ENCODE data around the gene PSG7. TPM values are rescaled to one million over a fixed set of nuclear protein-coding genes. Genes with fewer than 3 reads are reported as not detected.
"Not testable (repeated sequence)": the region's sequence is repeated elsewhere in the genome, so short reads cannot be mapped to it uniquely, and the experiment has no call there.

PSG7 gene
- total RNA-seq, 4 donors from 2014 or later = not detected

DNA sequence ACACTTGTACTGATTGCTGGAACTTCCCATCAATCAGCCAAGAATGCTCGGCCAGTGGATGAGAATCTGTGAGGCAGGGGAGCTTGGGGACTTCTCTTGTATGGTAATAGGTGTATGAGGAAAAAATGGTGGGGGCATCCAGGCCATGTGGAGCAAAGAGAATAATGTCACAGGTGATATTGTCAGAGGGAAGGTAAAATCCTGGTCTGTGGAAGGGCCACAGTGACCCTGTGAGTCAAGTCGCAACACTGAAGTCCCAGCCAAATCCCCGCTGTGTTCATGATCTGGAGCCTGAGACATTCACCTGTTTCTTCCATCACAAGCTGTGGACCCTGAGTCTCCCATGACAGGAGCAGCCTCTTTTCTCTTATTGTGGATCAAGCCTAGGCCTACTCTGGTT, 8.1 kb downstream of the PSG7 start:
- TF ChIP-seq, protein P1, sequence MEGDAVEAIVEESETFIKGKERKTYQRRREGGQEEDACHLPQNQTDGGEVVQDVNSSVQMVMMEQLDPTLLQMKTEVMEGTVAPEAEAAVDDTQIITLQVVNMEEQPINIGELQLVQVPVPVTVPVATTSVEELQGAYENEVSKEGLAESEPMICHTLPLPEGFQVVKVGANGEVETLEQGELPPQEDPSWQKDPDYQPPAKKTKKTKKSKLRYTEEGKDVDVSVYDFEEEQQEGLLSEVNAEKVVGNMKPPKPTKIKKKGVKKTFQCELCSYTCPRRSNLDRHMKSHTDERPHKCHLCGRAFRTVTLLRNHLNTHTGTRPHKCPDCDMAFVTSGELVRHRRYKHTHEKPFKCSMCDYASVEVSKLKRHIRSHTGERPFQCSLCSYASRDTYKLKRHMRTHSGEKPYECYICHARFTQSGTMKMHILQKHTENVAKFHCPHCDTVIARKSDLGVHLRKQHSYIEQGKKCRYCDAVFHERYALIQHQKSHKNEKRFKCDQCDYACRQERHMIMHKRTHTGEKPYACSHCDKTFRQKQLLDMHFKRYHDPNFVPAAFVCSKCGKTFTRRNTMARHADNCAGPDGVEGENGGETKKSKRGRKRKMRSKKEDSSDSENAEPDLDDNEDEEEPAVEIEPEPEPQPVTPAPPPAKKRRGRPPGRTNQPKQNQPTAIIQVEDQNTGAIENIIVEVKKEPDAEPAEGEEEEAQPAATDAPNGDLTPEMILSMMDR (IDR thresholded peaks at IDR 0.05) = no peak
- ATAC-seq (ENCODE audit: low FRiP score) (no peak), DNase-seq (ENCODE audit: low spot score) (no peak)

DNA sequence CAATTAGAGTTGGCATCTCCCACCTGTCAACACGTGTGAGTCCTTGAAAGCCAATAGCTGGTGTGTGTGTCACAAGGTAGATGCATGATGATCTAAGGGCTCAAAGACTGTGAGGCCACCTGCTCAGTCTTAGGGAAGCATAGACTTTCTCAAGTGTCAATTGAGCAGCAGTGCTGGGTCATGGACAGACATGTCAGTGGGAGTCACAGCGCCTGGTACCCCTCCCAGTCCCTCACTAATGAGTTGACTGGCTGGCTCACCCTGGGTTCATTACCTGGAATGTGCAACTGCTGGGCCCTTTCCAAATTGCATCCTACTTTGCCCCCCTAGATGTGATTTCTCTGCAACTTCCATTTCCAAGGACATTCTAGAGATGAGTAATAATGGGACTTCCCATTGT, 10.2 kb downstream of the PSG7 start:
- DNase-seq (ENCODE audit: low spot score) = no peak
- ATAC-seq (ENCODE audit: low FRiP score) = no peak
- TF ChIP-seq, protein P1 (IDR thresholded peaks at IDR 0.05) = no peak

DNA sequence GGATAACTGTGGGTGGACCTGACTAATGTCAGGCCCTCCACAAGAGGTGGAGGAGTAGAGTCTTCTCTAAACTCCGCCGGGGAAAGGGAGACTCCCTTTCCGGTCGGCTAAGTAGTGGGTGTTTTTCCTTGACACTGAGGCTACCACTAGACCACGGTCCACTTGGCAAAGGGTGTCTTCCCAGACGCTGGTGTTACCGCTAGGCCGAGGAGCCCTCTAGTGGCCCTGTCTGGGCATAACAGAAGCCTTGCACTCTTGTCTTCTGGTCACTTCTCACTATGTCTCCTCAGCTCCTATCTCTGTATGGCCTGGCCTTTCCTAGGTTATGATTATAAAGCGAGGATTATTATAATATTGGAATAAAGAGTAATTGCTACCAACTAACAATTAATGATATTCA, 13.9 kb downstream of the PSG7 start:
- DNase-seq (ENCODE audit: low spot score); ATAC-seq (ENCODE audit: low FRiP score): not testable (repeated sequence)

DNA sequence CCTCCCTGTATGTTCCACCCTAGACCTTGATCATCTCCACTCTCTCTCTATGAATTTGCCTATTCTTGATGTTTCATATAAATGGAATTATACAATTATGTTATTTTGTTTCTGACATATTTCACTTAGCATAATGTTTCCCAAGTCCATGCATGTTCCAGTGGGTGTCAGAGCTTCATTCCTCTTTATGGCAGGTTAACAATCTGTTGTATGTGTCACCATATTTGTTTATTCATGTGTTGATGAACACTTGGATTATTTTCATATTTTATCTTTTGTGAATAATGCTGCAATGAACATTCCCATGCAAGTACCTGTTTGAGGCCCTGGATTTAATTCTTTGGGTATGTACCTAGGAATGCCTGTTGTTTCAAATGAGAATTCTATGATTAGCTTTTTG, 16.0 kb downstream of the PSG7 start:
- ATAC-seq (ENCODE audit: low FRiP score); DNase-seq (ENCODE audit: low spot score): not testable (repeated sequence)

DNA sequence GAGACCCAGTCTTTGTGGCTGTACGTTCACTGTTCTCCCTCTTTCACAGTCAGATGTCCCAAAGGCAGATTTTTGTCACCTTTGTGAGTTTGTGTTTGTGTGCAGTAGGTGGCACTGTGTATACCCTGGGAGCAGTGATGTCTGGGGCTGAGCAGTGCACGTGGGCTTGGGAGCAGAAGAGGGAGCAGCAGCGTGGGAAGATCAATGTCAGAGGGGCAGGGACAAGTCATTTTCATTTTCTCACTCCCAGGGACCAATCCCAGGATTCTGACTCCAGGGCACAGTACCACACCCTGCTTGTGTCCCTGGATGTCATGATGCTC, 17.3 kb downstream of the PSG7 start:
- TF ChIP-seq, protein P1 (IDR thresholded peaks at IDR 0.05) = no peak

GRCh38 chr19:42919070-42919756, 17.8 kb downstream of the PSG7 start:
- ATAC-seq (ENCODE audit: low FRiP score); DNase-seq (ENCODE audit: low spot score): not testable (repeated sequence)

More for the DNA sequence above, 17.3 kb downstream of the PSG7 start:
- ATAC-seq (ENCODE audit: low FRiP score) (no peak), DNase-seq (ENCODE audit: low spot score) (no peak)

DNA sequence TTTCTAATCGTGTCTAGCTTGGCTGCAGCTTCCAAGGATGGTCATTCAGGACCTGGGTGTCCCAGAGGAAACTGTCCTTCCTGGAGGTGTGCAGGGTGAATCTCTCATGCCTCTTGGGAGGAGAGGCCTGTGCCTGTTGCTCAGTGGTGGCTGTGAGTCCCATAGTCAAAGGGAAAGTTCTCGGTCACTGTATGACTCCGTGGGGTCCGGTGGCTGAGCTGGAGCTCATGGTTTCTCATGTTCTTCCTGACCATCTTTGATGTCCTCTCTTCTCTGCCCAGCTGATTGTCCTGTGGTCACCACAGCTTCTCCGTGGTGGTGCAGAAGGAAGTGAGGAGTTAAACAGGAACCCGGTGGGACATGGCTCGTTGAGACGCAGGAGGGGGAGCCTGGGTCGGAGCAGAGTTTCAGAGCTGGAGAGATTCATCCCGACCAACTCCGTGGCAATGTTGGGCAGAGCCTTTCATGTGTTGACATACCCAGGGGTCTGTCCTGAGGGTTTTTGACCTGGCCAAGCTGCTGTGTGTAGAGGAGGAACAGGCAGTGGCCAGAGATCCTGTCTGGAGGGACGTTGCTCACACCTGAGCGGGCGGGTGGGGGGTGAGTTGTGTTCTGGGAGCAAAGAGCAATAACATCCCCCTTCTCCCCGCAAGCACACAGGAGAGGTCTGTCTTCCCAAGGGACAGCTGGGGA, 18.5 kb downstream of the PSG7 start:
- ATAC-seq (ENCODE audit: low FRiP score) = not testable (repeated sequence)

GRCh38 chr19:42917634-42918033, 19.4 kb downstream of the PSG7 start, which contains the start of gene PSG6:
PSG6 (minus strand) TSS chr19:42917894; CDS start chr19:42917792, 102 bp downstream.
- not testable (repeated sequence) for DNase-seq (ENCODE audit: low spot score); ATAC-seq (ENCODE audit: low FRiP score)

More for the DNA sequence above, 18.5 kb downstream of the PSG7 start:
- DNase-seq (ENCODE audit: low spot score) = not testable (repeated sequence)

DNA sequence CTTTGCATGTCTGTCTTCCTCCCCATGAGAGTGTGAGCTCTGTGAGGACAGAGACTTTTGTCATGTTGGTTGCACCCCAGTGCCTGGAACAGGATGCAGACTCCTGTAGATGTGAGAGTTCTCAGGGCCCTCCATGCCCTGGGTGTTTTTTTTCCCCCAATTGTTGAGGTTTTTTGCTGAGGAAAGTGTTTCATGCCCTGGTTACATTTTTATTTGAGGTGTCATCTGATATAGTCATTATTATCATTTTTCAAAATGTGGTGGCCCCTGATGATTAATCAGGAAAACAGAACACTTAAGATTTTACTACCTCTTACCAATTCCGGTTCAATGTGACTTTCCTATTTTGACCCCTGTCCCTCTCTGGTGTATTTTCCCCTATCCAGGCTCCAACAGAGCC, 20.1 kb downstream of the PSG7 start:
- not testable (repeated sequence) for DNase-seq (ENCODE audit: low spot score); ATAC-seq (ENCODE audit: low FRiP score)

DNA sequence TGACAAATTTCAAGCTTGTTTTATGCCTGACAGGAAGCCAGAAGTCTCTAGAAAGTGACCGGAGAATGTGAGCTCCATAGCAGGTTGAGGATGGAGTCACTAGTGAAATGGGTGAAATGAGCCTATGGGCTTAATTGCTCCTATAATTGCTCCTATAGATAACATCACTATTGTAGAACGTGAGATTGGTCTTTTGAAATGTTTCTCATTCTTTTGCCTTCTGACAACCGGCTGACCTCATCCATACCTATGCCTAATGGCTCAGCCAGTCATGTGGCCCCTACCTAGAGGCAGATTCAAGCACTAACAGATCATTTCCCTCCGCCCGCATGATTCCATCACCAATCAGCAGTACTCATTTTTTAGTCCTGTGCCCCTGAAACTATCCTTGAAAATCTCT, 23.5 kb downstream of the PSG7 start:
- ATAC-seq (ENCODE audit: low FRiP score); DNase-seq (ENCODE audit: low spot score): not testable (repeated sequence)

DNA sequence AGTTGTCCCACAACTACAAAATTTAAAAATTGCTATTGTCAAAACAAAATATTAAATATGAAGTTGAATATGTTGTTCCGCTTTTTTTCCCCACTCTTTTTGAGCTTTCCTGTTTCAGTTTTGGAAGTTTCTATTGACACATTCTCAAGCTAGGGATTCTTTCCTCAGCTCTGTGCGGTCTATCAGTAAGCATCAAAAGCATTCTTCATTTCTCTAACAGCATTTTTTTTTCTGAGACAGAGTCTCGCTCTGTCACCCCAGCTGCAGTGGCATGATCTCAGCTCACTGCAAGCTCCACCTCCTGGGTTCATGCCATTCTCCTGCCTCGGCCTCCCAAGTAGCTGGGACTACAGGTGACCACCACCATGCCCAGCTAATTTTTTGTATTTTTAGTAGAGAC, 24.1 kb downstream of the PSG7 start:
- not testable (repeated sequence) for DNase-seq (ENCODE audit: low spot score); ATAC-seq (ENCODE audit: low FRiP score)

DNA sequence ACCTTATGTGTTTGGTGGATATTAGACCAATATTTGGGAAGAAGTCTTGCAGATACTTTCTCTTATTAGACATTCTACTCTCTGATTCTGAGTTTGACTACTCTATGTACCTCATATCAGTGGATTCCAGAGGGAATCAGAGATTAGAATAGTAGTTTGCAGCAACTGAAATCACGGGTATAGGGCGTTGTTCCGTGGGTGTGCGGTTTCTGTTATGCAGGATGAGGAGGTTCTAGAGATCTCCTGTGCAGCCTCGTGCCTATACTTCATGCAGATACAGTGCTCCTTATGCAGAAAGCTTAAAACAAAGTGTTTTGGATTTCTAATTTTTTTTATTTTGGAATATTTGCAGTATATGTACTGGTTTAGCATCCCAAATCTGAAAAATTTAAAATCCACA, 25.3 kb downstream of the PSG7 start:
- not testable (repeated sequence) for ATAC-seq (ENCODE audit: low FRiP score); DNase-seq (ENCODE audit: low spot score)

GRCh38 chr19:42906162-42906561, 30.8 kb downstream of the PSG7 start:
- not testable (repeated sequence) for DNase-seq (ENCODE audit: low spot score); ATAC-seq (ENCODE audit: low FRiP score)

DNA sequence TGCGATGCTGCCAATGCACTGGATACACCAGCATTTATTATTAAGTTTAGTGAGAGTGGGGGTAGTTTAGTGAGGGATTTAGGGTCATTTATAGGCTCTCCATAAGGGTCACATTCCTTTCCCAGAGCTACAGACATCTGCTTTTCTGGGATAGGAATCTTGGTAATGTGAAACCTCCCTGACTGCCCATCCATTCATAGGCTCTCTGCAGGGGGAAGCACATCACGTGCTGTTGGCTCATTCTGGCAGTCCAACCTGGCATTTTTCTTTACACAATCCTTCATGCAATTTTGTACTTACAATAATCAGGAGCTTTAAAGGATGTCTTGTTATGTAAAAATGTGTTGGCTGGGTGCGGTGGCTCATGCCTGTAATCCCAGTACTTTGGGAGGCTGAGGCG, 36.4 kb downstream of the PSG7 start:
- DNase-seq (ENCODE audit: low spot score); ATAC-seq (ENCODE audit: low FRiP score): not testable (repeated sequence)

DNA sequence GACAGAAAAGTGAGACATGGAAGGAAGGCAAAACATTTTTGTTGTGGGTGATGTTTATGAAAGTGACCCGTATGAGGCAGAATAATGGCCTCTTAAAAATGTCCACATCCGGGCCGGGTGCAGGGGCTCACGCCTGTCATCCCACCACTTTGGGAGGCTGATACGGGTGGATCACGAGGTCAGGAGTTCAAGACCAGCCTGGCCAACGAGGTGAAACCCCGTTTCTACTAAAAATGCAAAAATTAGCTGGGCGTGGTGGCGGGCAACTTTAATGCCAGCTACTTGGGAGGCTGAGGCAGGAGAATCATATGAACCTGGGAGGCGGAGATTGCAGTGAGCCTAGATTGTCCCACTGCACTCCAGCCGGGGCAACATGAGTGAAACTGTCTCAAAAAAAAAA, 37.3 kb downstream of the PSG7 start:
- not testable (repeated sequence) for ATAC-seq (ENCODE audit: low FRiP score); DNase-seq (ENCODE audit: low spot score)

GRCh38 chr19:42899110-42899509, 37.9 kb downstream of the PSG7 start:
- ATAC-seq (ENCODE audit: low FRiP score); DNase-seq (ENCODE audit: low spot score): not testable (repeated sequence)

All from omental fat pad (tissue), 4 donors.